ENCODE data around the gene LRP1B.

Gene LRP1B

GRCh38 chr2:141694180-141694579 lies 436.6 kb downstream of the LRP1B start:
- no peak for DNase-seq (ENCODE audit: low spot score)

GRCh38 chr2:141692829-141693228 lies 438.0 kb downstream of the LRP1B start:
- no peak for DNase-seq (ENCODE audit: low spot score)

- DNase-seq (ENCODE audit: low spot score), result no peak
Measured at GRCh38 chr2:141676139-141676538, 454.7 kb downstream of the LRP1B start.

GRCh38 chr2:141666191-141666590 lies 464.6 kb downstream of the LRP1B start:
- DNase-seq (ENCODE audit: low spot score), result no peak

GRCh38 chr2:141660232-141660631 lies 470.6 kb downstream of the LRP1B start:
- DNase-seq (ENCODE audit: low spot score), result no peak

- no peak for DNase-seq (ENCODE audit: low spot score)
Measured at GRCh38 chr2:141654311-141654710, 476.5 kb downstream of the LRP1B start.

GRCh38 chr2:141653184-141653583 lies 477.6 kb downstream of the LRP1B start:
- no peak for DNase-seq (ENCODE audit: low spot score)

GRCh38 chr2:141652308-141652707 lies 478.5 kb downstream of the LRP1B start:
- no peak for DNase-seq (ENCODE audit: low spot score)

GRCh38 chr2:141647353-141647752 lies 483.5 kb downstream of the LRP1B start:
- DNase-seq (ENCODE audit: low spot score), result no peak

GRCh38 chr2:141641462-141641861 lies 489.4 kb downstream of the LRP1B start:
- no peak for DNase-seq (ENCODE audit: low spot score)

- no peak for DNase-seq (ENCODE audit: low spot score)
Measured at GRCh38 chr2:141639809-141640208, 491.0 kb downstream of the LRP1B start.

- DNase-seq (ENCODE audit: low spot score), result no peak
Measured at GRCh38 chr2:141633132-141633531, 497.7 kb downstream of the LRP1B start.

- no peak for DNase-seq (ENCODE audit: low spot score)
Measured at GRCh38 chr2:141630407-141630930, 500.3 kb downstream of the LRP1B start.

- DNase-seq (ENCODE audit: low spot score), result no peak
Measured at GRCh38 chr2:141620372-141620771, 510.4 kb downstream of the LRP1B start.

- no peak for DNase-seq (ENCODE audit: low spot score)
Measured at GRCh38 chr2:141618457-141618856, 512.4 kb downstream of the LRP1B start.

GRCh38 chr2:141611981-141612380 lies 518.8 kb downstream of the LRP1B start:
- DNase-seq (ENCODE audit: low spot score), result no peak

- DNase-seq (ENCODE audit: low spot score), result no peak
Measured at GRCh38 chr2:141611176-141611571, 519.6 kb downstream of the LRP1B start.

- DNase-seq (ENCODE audit: low spot score), result no peak
Measured at GRCh38 chr2:141610564-141611175, 520.1 kb downstream of the LRP1B start.

GRCh38 chr2:141605163-141605562 lies 525.7 kb downstream of the LRP1B start:
- DNase-seq (ENCODE audit: low spot score), result no peak

- no peak for DNase-seq (ENCODE audit: low spot score)
Measured at GRCh38 chr2:141601511-141602152, 529.2 kb downstream of the LRP1B start.

- DNase-seq (ENCODE audit: low spot score), result no peak
Measured at GRCh38 chr2:141599721-141600120, 531.1 kb downstream of the LRP1B start.

GRCh38 chr2:141598982-141599381 lies 531.8 kb downstream of the LRP1B start:
- DNase-seq (ENCODE audit: low spot score), result no peak

GRCh38 chr2:141595316-141595920 lies 535.4 kb downstream of the LRP1B start:
- DNase-seq (ENCODE audit: low spot score), result peak; percentile 15

Measured in pons (tissue), 1 donor.